22Rv1 (cell line): ENCODE results near the gene NEUROG2.

ENCODE experiments used
- H3K27ac ChIP-seq: fragments of 450-650 bp; 2 replicates; pipeline ENCODE4 v1.5.1; 2017
- ZFX ChIP-seq: fragments of 450-650 bp; IDR thresholded peaks from 2 replicates; pipeline ENCODE4 v1.6.1; 2017; ENCODE audit warnings: antibody characterized with exemption, borderline replicate concordance
- TF ChIP-seq, protein P1 (sequence below): fragments of 450-650 bp; IDR thresholded peaks from 2 replicates; pipeline ENCODE4 v1.5.1; 2017; ENCODE audit warnings: mild to moderate bottlenecking

The NEUROG2 gene

DNA sequence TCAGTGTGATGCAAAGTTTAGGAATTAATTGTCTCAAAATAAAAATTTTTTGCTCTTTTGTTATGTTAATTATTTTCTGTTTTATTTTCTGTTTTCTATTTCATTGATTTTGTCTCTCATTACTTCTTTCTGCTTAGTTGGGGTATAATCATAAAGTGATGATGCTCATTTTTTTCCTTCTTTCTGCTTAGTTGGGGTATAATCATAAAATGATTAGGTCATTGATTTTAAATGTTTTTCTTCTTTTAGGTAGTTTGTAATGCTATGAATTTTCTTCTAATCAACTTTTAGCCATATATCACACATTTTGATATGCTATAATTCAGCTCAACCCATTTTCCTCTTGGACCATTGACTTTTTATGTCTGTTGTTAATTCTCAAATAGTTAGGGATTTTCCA lies 43.7 kb downstream of the NEUROG2 start:
- H3K27ac ChIP-seq, result no peak overlapping the region
- no peak for TF ChIP-seq ZFX
- TF ChIP-seq, protein P1, sequence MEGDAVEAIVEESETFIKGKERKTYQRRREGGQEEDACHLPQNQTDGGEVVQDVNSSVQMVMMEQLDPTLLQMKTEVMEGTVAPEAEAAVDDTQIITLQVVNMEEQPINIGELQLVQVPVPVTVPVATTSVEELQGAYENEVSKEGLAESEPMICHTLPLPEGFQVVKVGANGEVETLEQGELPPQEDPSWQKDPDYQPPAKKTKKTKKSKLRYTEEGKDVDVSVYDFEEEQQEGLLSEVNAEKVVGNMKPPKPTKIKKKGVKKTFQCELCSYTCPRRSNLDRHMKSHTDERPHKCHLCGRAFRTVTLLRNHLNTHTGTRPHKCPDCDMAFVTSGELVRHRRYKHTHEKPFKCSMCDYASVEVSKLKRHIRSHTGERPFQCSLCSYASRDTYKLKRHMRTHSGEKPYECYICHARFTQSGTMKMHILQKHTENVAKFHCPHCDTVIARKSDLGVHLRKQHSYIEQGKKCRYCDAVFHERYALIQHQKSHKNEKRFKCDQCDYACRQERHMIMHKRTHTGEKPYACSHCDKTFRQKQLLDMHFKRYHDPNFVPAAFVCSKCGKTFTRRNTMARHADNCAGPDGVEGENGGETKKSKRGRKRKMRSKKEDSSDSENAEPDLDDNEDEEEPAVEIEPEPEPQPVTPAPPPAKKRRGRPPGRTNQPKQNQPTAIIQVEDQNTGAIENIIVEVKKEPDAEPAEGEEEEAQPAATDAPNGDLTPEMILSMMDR, result no peak
